ENCODE data around the gene FETUB. TPM values are rescaled to one million over a fixed set of nuclear protein-coding genes. Genes with fewer than 3 reads are reported as not detected.

The FETUB gene
- total RNA-seq, 2 experiments from 2014 or later, result not detected

DNA sequence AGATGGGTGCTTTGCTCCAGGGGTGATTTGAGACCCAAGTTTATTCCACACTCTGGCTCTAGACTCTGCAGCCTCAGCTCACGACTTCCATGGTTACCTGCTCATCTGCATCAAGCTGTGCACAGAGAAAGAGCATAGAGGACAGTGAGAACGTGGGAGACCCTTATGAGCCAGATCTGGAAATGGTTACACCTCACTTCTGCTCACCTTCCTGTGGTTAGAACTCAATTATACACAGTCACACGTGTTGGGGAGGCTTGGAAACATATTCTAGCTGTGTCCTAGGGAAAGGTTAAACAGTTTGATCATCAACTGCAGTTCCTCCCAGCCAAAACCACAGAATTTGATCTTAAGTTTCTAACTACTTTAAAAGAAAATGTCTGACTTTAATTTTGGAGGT, 1.8 kb downstream of the FETUB start:
- H3K4me2 ChIP-seq (ENCODE audit: low read length), result peak overlapping the region; percentile 7; the same call in 1 of the 2 replicates
- no peak for DNase-seq (ENCODE audit: low spot score)
- H4K20me1 ChIP-seq (ENCODE audit: insufficient read depth, low read length), result no peaks in the 10 kb centered on the region
- CTCF ChIA-PET (ENCODE audit: unreplicated experiment), result interaction anchor here (0.7 kb wide), 1 partner anchor 13 kb away, joined by 3 read pairs; no protein-coding TSS in a partner anchor
- TF ChIP-seq, protein P1, sequence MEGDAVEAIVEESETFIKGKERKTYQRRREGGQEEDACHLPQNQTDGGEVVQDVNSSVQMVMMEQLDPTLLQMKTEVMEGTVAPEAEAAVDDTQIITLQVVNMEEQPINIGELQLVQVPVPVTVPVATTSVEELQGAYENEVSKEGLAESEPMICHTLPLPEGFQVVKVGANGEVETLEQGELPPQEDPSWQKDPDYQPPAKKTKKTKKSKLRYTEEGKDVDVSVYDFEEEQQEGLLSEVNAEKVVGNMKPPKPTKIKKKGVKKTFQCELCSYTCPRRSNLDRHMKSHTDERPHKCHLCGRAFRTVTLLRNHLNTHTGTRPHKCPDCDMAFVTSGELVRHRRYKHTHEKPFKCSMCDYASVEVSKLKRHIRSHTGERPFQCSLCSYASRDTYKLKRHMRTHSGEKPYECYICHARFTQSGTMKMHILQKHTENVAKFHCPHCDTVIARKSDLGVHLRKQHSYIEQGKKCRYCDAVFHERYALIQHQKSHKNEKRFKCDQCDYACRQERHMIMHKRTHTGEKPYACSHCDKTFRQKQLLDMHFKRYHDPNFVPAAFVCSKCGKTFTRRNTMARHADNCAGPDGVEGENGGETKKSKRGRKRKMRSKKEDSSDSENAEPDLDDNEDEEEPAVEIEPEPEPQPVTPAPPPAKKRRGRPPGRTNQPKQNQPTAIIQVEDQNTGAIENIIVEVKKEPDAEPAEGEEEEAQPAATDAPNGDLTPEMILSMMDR (conservative IDR thresholded peaks at IDR 0.05; ENCODE audit: low read length), result no peak
- TF ChIP-seq EZH2phosphoT487 (IDR thresholded peaks at IDR 0.05; ENCODE audit: borderline replicate concordance, low read depth, low read length), result no peak
- H3K9me2 ChIP-seq (ENCODE audit: insufficient read depth, low read length), result no peaks in the 10 kb centered on the region
- intact Hi-C loops (cut with micrococcal nuclease; ENCODE audit: unreplicated experiment), result no loop called here
- peak overlapping the region; percentile 48; the same call in 1 of the 2 replicates for H2AFZ ChIP-seq (ENCODE audit: low read length)
- POLR2A ChIA-PET, result interaction anchor here (0.7 kb wide), 2 partner anchors 16 to 64 kb away, joined by 3 read pairs; no protein-coding TSS in a partner anchor
- peaks cover 7% of the 10 kb centered on the region; the same call in 1 of the 2 replicates for H3K9me3 ChIP-seq (ENCODE audit: low read length)
- no peak overlapping the region for H3K4me3 ChIP-seq (ENCODE audit: low read depth, low read length, poor library complexity, severe bottlenecking)
- no peaks in the 10 kb centered on the region for H3K36me3 ChIP-seq (ENCODE audit: insufficient read depth, low read length)
- H3K4me1 ChIP-seq (ENCODE audit: insufficient read depth, low read length, poor library complexity, severe bottlenecking), result peaks cover 22% of the 10 kb centered on the region
- H3K27ac ChIP-seq (ENCODE audit: low read depth, low read length, poor library complexity, severe bottlenecking), result no peak overlapping the region
- no TSS peak for BruUV-seq (replicated peaks)
- H3K79me2 ChIP-seq (ENCODE audit: insufficient read depth, low read depth, low read length), result no peaks in the 10 kb centered on the region

DNA sequence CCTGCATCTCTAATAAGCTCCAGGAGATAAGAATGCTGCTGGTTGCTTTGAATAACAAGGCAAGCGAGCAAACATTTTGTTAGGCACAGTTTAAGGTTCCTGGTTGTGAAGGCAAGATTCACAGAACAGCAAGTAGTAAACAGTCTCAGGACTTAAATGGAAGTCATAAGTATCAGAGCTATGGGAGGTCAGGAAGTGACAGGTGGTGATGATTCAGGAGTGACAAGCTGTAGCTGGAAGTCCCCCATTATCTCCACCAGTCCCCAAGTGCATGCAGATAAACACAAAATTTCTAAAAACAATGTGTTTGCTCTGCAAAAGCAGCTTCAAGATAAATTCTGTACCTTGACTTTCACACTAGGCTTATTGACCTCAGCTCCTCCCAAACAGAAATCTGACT, 3.3 kb downstream of the FETUB start:
- POLR2A ChIA-PET, result interaction anchor here (0.6 to 1.6 kb wide), 5 partner anchors 9 to 421 kb away, joined by 3 to 5 read pairs (median 4); no protein-coding TSS in a partner anchor
- Histone ChIP-seq H3K9me3 (ENCODE audit: low read length) (peaks cover 7% of the 10 kb centered on the region; the same call in 1 of the 2 replicates), H3K4me1 (ENCODE audit: insufficient read depth, low read length, poor library complexity, severe bottlenecking) (peaks cover 22% of the 10 kb centered on the region), H4K20me1 (ENCODE audit: insufficient read depth, low read length) (no peaks in the 10 kb centered on the region), H3K4me2 (ENCODE audit: low read length) (peak overlapping the region; percentile 18; the same call in 1 of the 2 replicates), H3K9me2 (ENCODE audit: insufficient read depth, low read length) (no peaks in the 10 kb centered on the region), H3K36me3 (ENCODE audit: insufficient read depth, low read length) (no peaks in the 10 kb centered on the region), H3K27ac (ENCODE audit: low read depth, low read length, poor library complexity, severe bottlenecking) (no peak overlapping the region), H2AFZ (ENCODE audit: low read length) (peak overlapping the region; percentile 48; the same call in 1 of the 2 replicates), H3K4me3 (ENCODE audit: low read depth, low read length, poor library complexity, severe bottlenecking) (no peak overlapping the region), H3K79me2 (ENCODE audit: insufficient read depth, low read depth, low read length) (no peaks in the 10 kb centered on the region)
- DNase-seq (ENCODE audit: low spot score), result peak; percentile 33
- CTCF ChIA-PET (ENCODE audit: unreplicated experiment), result interaction anchor here (1.4 kb wide), 1 partner anchor 11 kb away, joined by 3 read pairs; no protein-coding TSS in a partner anchor
- BruUV-seq (replicated peaks), result no TSS peak
- intact Hi-C loops (cut with micrococcal nuclease; ENCODE audit: unreplicated experiment), result no loop called here
- TF ChIP-seq, protein P1 (conservative IDR thresholded peaks at IDR 0.05; ENCODE audit: low read length), result no peak
- TF ChIP-seq EZH2phosphoT487 (IDR thresholded peaks at IDR 0.05; ENCODE audit: borderline replicate concordance, low read depth, low read length), result no peak

- TF ChIP-seq, protein P1 (conservative IDR thresholded peaks at IDR 0.05; ENCODE audit: low read length), result no peak
- TF ChIP-seq EZH2phosphoT487 (IDR thresholded peaks at IDR 0.05; ENCODE audit: borderline replicate concordance, low read depth, low read length), result no peak
- H3K4me2 ChIP-seq (ENCODE audit: low read length), result no peak overlapping the region
Observed at GRCh38 chr3:186644683-186645082, 4.5 kb downstream of the FETUB start.

More at GRCh38 chr3:186644683-186645082, 4.5 kb downstream of the FETUB start:
- Histone ChIP-seq H3K4me1 (ENCODE audit: insufficient read depth, low read length, poor library complexity, severe bottlenecking) (peaks cover 22% of the 10 kb centered on the region), H3K4me3 (ENCODE audit: low read depth, low read length, poor library complexity, severe bottlenecking) (no peak overlapping the region), H3K36me3 (ENCODE audit: insufficient read depth, low read length) (no peaks in the 10 kb centered on the region), H3K9me3 (ENCODE audit: low read length) (no peaks in the 10 kb centered on the region; the same call in 1 of the 2 replicates), H3K79me2 (ENCODE audit: insufficient read depth, low read depth, low read length) (no peaks in the 10 kb centered on the region), H3K9me2 (ENCODE audit: insufficient read depth, low read length) (no peaks in the 10 kb centered on the region), H4K20me1 (ENCODE audit: insufficient read depth, low read length) (no peaks in the 10 kb centered on the region), H3K27ac (ENCODE audit: low read depth, low read length, poor library complexity, severe bottlenecking) (no peak overlapping the region), H2AFZ (ENCODE audit: low read length) (no peak overlapping the region)
- BruUV-seq (replicated peaks), result no TSS peak
- intact Hi-C loops (cut with micrococcal nuclease; ENCODE audit: unreplicated experiment), result no loop called here
- CTCF ChIA-PET (ENCODE audit: unreplicated experiment), result interaction anchor here (1.4 kb wide), 1 partner anchor 12 kb away, joined by 3 read pairs; no protein-coding TSS in a partner anchor
- POLR2A ChIA-PET, result interaction anchor here (1.6 kb wide), 1 partner anchor 8 kb away, joined by 4 read pairs; no protein-coding TSS in a partner anchor
- no peak for DNase-seq (ENCODE audit: low spot score)

Data from OCI-LY7 (cell line).